ENCODE results near the gene ZNF236. TPM values are rescaled to one million over a fixed set of nuclear protein-coding genes. Genes with fewer than 3 reads are reported as not detected.

The ZNF236 gene
- polyA plus RNA-seq, 3 donors: 1.7 to 6.5 (median 2.4) TPM

GRCh38 chr18:76967721-76968472, 145.5 kb downstream of the ZNF236 start:
- peaks cover 10% of the 10 kb centered on the region for H3K4me1 Mint-ChIP-seq
- no peak for DNase-seq
- Histone ChIP-seq H3K9ac (ENCODE audit: insufficient read depth, low read length, poor library complexity, severe bottlenecking) (no peak overlapping the region), H4K20me1 (ENCODE audit: insufficient read depth, low read length) (no peaks in the 10 kb centered on the region), H3K4me3 (replicated peaks in 1 of 3; ENCODE audit: low read depth in 2 of 3, low read length in 3 of 3) (no peak overlapping the region), H3K9me3 (replicated peaks in 1 of 2; ENCODE audit: control insufficient read depth in 1 of 2, insufficient read depth in 1 of 2, low read length in 2 of 2) (no peaks in the 10 kb centered on the region), H3K27ac (ENCODE audit: low read depth in 1 of 2, low read length in 2 of 2) (peak overlapping the region in 1 of 2 donors; percentile 51), H3K27me3 (ENCODE audit: control insufficient read depth in 2 of 2, insufficient read depth in 2 of 2, low read length in 2 of 2) (no peaks in the 10 kb centered on the region), H3K36me3 (replicated peaks in 1 of 2; ENCODE audit: control insufficient read depth in 1 of 2, insufficient read depth in 2 of 2, low read length in 2 of 2) (peaks cover 7 to 37% of the 10 kb centered on the region in 2 donors), H3K4me2 (replicated peaks; ENCODE audit: extremely low read depth, low read length, poor library complexity, severe bottlenecking) (no peak overlapping the region), H3K4me1 (ENCODE audit: control insufficient read depth in 1 of 2, insufficient read depth in 2 of 2, low read length in 2 of 2) (no peaks in the 10 kb centered on the region), H3K79me2 (ENCODE audit: insufficient read depth, low read length) (no peaks in the 10 kb centered on the region), H2AFZ (ENCODE audit: insufficient read depth, low read depth, low read length, poor library complexity, severe bottlenecking) (no peak overlapping the region)
- H3K4me3 Mint-ChIP-seq: no peak overlapping the region
- H3K27me3 Mint-ChIP-seq (ENCODE audit: low read depth in 3 of 3): no peaks in the 10 kb centered on the region
- 75% methylated on average over 7 of the region's 17 CpGs for WGBS (ENCODE audit: insufficient coverage)
- no peaks in the 10 kb centered on the region for H3K9me3 Mint-ChIP-seq
- intact Hi-C loops (cut with micrococcal nuclease): no loop called here
- peaks cover 29 to 33% of the 10 kb centered on the region in 2 donors for H3K36me3 Mint-ChIP-seq
- peak overlapping the region in 1 of 7 donors; percentile 14 for H3K27ac Mint-ChIP-seq
- TF ChIP-seq CTCF (IDR thresholded peaks at IDR 0.05): no peak

- Mint-ChIP-seq H3K4me3 (no peak overlapping the region), H3K27me3 (ENCODE audit: low read depth in 3 of 3) (no peaks in the 10 kb centered on the region), H3K4me1 (peaks cover 1% of the 10 kb centered on the region), H3K9me3 (no peaks in the 10 kb centered on the region), H3K36me3 (peaks cover 14 to 32% of the 10 kb centered on the region in 2 donors), H3K27ac (no peak overlapping the region)
- Histone ChIP-seq H3K27ac (ENCODE audit: low read depth in 1 of 2, low read length in 2 of 2) (no peak overlapping the region), H3K27me3 (ENCODE audit: control insufficient read depth in 2 of 2, insufficient read depth in 2 of 2, low read length in 2 of 2) (no peaks in the 10 kb centered on the region), H3K4me2 (replicated peaks; ENCODE audit: extremely low read depth, low read length, poor library complexity, severe bottlenecking) (no peak overlapping the region), H3K9ac (ENCODE audit: insufficient read depth, low read length, poor library complexity, severe bottlenecking) (no peak overlapping the region), H3K9me3 (replicated peaks in 1 of 2; ENCODE audit: control insufficient read depth in 1 of 2, insufficient read depth in 1 of 2, low read length in 2 of 2) (no peaks in the 10 kb centered on the region), H3K79me2 (ENCODE audit: insufficient read depth, low read length) (no peaks in the 10 kb centered on the region), H2AFZ (ENCODE audit: insufficient read depth, low read depth, low read length, poor library complexity, severe bottlenecking) (no peak overlapping the region), H3K4me3 (replicated peaks in 1 of 3; ENCODE audit: low read depth in 2 of 3, low read length in 3 of 3) (no peak overlapping the region), H3K36me3 (replicated peaks in 1 of 2; ENCODE audit: control insufficient read depth in 1 of 2, insufficient read depth in 2 of 2, low read length in 2 of 2) (peaks cover 7 to 31% of the 10 kb centered on the region in 2 donors), H3K4me1 (ENCODE audit: control insufficient read depth in 1 of 2, insufficient read depth in 2 of 2, low read length in 2 of 2) (no peaks in the 10 kb centered on the region), H4K20me1 (ENCODE audit: insufficient read depth, low read length) (no peaks in the 10 kb centered on the region)
- no peak for DNase-seq
- TF ChIP-seq CTCF (IDR thresholded peaks at IDR 0.05): no peak
- intact Hi-C loops (cut with micrococcal nuclease): no loop called here
- 78% methylated on average over 10 of the region's 11 CpGs for WGBS (ENCODE audit: insufficient coverage)
Measured at GRCh38 chr18:76970770-76971559, 148.6 kb downstream of the ZNF236 start.
